PFSK-1 (cell line): Measurements from ENCODE around the gene WNT6.

Source experiments
- FOXP2 ChIP-seq: optimal IDR thresholded peaks from 2 replicates; pipeline ENCODE3; 2011; ENCODE audit warnings: borderline replicate concordance, control low read depth, inconsistent platforms; ENCODE audit not compliant: insufficient read depth; ENCODE audit errors: extremely low read length, extremely low read depth
- POLR2AphosphoS5 ChIP-seq: IDR thresholded peaks from 2 replicates; pipeline ENCODE4 v1.6.1; 2012; ENCODE audit warnings: low read depth, mild to moderate bottlenecking, control low read depth, low read length, moderate library complexity
- REST ChIP-seq, 2 experiments: IDR thresholded peaks; 2 replicates each; pipeline versions ENCODE4 v1.6.1 to v1.8.0; 2011 to 2012; ENCODE audit warnings: low read depth in 2 of 2, low read length in 2 of 2, control low read depth in 1 of 2, inconsistent platforms in 1 of 2, mild to moderate bottlenecking in 1 of 2, moderate library complexity in 1 of 2; ENCODE audit not compliant: insufficient read depth in 1 of 2
- SIN3A ChIP-seq: IDR thresholded peaks from 2 replicates; pipeline ENCODE4 v1.6.1; 2012; ENCODE audit warnings: mild to moderate bottlenecking, low read length, moderate library complexity, borderline replicate concordance; ENCODE audit not compliant: insufficient read depth
- TAF1 ChIP-seq: IDR thresholded peaks from 2 replicates; pipeline ENCODE4 v1.6.1; 2012; ENCODE audit warnings: low read length, control low read depth, borderline replicate concordance; ENCODE audit not compliant: insufficient read depth

Gene WNT6

GRCh38 chr2:218853766-218854165 lies 5.8 kb upstream of the WNT6 start:
- no peak for TF ChIP-seq SIN3A
- no peak for TF ChIP-seq POLR2AphosphoS5
- TF ChIP-seq REST (IDR thresholded peaks at IDR 0.05; ENCODE audit: insufficient read depth in 1 of 2, low read depth in 2 of 2, low read length in 2 of 2) = no peak
- TF ChIP-seq FOXP2 = no peak
- TF ChIP-seq TAF1 = no peak

GRCh38 chr2:218854860-218855259 lies 4.7 kb upstream of the WNT6 start:
- TF ChIP-seq SIN3A (no peak), FOXP2 (no peak), TAF1 (no peak), REST (IDR thresholded peaks at IDR 0.05; ENCODE audit: insufficient read depth in 1 of 2, low read depth in 2 of 2, low read length in 2 of 2) (no peak), POLR2AphosphoS5 (no peak)

GRCh38 chr2:218855305-218856166 lies 4.1 kb upstream of the WNT6 start:
- TF ChIP-seq FOXP2 = no peak
- no peak for TF ChIP-seq POLR2AphosphoS5
- TF ChIP-seq TAF1 = no peak
- TF ChIP-seq REST (IDR thresholded peaks at IDR 0.05; ENCODE audit: insufficient read depth in 1 of 2, low read depth in 2 of 2, low read length in 2 of 2) = no peak
- no peak for TF ChIP-seq SIN3A

- TF ChIP-seq SIN3A = no peak
- TF ChIP-seq POLR2AphosphoS5 = no peak
- no peak for TF ChIP-seq TAF1
- TF ChIP-seq FOXP2 = no peak
- TF ChIP-seq REST (IDR thresholded peaks at IDR 0.05; ENCODE audit: insufficient read depth in 1 of 2, low read depth in 2 of 2, low read length in 2 of 2) = no peak
Observed at GRCh38 chr2:218856167-218856895, 3.3 kb upstream of the WNT6 start.
